Measurements from ENCODE around the gene DCC. TPM values are rescaled to one million over a fixed set of nuclear protein-coding genes. Genes with fewer than 3 reads are reported as not detected.
A peak's percentile ranks its signal among the peaks of the same experiment; 100 is the strongest.
"Not testable (repeated sequence)": the region's sequence is repeated elsewhere in the genome, so short reads cannot be mapped to it uniquely, and the experiment has no call there.

The DCC gene
- total RNA-seq, 1 donor from 2014 or later = not detected

DNA sequence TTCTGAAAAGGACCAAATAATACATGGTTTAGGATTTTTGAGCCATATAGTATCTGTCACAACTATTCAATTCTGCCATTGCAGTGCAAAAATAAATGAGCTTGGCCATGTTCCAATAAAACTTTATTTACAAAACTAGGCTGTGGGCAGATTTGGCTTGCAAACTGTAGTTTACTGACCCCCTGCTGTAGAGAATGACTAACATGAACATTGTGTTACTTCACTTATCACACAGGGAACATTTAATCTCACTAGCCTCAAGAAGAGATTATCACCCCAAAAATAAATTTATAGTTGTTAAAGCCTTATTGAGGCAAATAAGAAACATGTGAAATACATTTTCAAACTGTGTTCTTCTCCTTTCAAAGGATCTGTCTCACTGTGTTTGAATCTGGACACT lies 1118.3 kb downstream of the DCC start:
- DNase-seq (no peak), ATAC-seq (ENCODE audit: poor library complexity) (peak; percentile 63)
- intact Hi-C loops (cut with DNase I) = no loop called here

DNA sequence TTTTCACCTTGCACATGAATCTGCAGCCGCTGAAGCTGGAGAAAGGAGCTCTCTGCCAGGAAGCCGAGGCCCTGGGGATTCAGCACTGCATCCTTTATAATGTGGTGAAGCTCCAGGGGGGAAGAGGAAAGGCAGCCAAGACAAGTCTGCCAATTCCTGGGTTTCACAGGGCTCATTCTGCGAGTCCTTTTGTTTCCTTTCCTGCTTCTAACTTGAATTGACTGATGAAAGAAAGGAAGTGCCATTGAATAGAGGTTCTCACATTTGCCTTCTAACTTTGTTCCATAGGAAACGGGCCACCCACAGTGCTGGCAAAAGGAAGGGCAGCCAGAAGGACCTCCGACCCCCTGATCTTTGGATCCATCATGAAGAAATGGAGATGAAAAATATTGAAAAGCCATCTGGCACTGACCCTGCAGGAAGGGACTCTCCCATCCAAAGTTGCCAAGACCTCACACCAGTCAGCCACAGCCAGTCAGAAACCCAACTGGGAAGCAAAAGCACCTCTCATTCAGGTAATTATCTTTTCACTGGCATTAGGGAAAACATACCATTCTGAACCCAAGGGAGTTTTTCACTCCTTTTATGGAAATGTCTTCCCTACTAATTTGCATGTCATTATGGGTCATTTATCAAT lies 1119.1 kb downstream of the DCC start:
- peak; percentile 66 for DNase-seq
- peak; percentile 80 for ATAC-seq (ENCODE audit: poor library complexity)
- intact Hi-C loops (cut with DNase I) = no loop called here

DNA sequence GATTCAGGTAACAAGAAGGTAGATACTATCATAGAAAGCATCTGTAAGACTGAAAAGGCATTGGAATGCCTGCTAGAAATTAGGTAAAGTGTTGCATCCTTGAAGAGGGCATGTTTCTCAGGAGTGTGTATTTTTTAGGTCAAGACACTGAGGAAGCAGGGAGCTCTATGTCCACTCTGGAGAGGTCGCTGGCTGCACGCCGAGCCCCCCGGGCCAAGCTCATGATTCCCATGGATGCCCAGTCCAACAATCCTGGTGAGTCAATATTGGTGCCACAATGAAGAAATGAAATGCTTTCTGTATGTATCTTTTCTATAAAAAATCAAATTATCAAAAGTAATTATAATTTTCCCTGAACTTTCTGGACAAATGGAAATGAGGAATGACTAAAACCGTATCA lies 1127.8 kb downstream of the DCC start:
- no peak for ATAC-seq (ENCODE audit: poor library complexity)
- intact Hi-C loops (cut with DNase I) = no loop called here
- DNase-seq = no peak

DNA sequence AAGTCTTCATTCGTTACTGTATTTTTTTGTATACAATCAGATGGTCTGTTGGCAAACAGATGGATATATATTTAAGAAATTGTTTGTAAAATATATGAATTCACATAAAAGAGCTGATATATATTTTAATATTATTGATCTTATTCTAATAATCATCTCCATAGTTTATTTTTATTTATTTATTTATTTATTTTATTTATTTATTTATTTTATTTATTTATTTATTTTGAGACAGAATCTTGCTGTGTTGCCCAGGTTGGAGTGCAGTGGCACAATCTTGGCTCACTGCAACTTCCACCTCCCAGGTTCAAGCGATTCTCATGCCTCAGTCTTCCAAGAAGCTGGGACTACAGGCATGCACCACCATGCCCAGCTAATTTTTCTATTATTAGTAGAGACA lies 1128.2 kb downstream of the DCC start:
- ATAC-seq (ENCODE audit: poor library complexity); DNase-seq; intact Hi-C loops (cut with DNase I): not testable (repeated sequence)

DNA sequence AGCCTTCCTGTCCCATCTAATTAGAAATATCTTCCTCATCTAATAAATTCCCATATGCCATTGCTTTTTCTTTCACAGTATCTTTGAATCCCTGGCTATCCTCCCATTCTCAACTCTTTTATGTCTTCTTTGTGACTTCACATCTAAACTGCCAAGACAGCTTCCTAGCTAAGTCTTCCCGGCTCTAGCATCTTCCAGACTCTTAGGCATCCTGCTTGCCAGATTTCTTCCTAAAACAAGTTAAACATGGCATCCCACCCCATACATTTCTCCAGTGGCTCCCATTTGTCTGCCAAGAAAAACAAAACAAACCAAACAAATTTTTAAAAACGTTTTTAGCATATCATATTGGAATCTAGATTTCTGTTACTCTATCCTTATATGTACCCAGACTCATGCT lies 1132.5 kb downstream of the DCC start:
- ATAC-seq (ENCODE audit: poor library complexity) (no peak), DNase-seq (no peak)
- intact Hi-C loops (cut with DNase I) = no loop called here

DNA sequence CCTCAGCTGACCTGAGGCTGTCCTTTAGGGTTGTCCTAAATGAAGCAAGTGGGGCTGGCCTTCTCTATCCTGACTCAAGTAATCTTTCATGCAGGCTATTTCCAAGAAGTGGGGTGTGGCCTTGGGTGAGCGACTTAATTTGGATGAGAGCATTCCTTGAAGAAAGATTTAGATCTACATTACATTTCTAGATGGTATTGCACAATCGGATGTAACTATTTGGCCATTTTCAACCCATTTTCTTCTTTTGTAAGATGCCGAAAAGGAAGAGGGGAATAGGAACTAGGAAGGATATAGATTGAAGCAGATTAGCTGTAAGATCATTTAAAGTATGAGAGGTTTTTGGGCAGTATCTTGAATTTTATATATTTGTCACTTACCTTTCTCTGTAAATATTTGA lies 1138.2 kb downstream of the DCC start:
- no peak for DNase-seq
- ATAC-seq (ENCODE audit: poor library complexity) = no peak
- intact Hi-C loops (cut with DNase I) = no loop called here

DNA sequence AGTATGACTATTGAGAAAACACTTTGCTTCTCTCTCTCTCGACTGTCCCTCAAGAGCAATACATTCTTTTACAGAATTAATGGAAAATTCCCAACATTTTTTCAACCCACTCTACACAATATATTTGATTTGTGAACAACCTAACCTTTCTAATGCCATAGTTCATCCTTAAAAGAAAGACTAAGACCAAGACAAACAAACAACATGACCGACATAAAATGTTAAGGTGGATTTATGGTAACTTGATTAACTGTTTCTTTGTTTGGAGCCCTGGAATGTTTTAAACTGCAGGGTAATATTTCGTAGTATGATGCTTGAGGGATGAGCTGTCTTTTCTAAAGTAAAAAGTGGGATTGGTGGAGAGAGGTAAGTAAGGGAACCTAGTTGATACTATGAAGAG lies 1146.3 kb downstream of the DCC start:
- ATAC-seq (ENCODE audit: poor library complexity) (no peak), DNase-seq (no peak)
- intact Hi-C loops (cut with DNase I) = no loop called here

DNA sequence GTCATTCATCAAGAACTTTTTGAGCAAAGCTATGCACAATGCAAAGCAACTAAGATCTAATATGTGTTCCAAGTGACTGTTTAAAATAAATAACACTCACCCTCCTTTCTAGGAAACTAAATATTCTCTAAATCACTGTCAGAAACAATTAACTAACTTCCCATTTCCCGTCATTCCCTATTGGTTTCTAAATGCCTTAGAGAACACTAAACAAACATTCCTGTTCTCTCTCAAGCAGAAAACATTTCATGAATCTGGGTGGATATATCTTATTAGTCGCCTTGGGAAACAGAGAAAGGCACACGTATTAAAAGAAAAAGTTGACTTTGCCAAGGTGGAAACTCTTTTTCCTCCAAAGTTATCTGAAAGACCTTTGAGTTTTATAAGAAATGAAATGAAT lies 1149.3 kb downstream of the DCC start:
- no peak for ATAC-seq (ENCODE audit: poor library complexity)
- intact Hi-C loops (cut with DNase I) = no loop called here

DNA sequence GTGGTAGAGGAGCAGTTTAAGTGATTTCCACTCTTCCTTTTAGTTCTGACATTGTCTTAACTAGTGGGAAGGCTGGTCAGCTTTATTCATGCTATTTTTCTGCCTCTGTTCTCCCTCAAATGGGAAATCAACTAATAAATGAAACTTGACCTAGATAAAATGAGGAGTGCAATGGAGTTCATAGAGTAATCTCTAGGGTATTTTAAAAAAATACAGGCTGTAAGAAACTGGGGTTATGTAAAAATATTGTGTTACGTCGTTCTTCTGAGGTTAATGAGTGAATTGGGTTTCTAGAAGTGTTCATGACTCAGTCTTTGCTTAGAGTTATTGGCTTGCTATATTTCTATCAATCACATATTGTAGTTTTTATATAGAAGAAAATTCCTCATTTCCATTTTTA lies 1150.0 kb downstream of the DCC start:
- ATAC-seq (ENCODE audit: poor library complexity) (peak; percentile 61), DNase-seq (no peak)
- intact Hi-C loops (cut with DNase I) = no loop called here

More for the DNA sequence above, 1149.3 kb downstream of the DCC start:
- DNase-seq = no peak

DNA sequence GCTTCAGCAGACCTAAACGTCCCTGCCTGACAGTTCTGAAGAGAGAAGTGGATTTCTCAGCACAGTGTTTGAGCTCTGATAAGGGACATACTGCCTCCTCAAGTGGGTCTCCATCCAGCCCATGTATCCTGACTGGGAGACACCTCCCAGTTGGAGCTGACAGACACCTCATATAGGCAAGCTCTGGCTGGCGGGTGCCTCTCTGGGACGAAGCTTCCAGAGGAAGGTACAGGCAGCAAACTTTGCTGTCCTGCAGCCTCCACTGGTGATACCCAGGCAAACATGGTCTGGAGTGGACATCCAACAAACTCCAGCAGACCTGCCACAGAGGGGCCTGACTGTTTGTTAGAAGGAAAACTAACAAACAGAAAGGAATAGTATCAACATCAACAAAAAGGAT lies 1156.0 kb downstream of the DCC start:
- intact Hi-C loops (cut with DNase I) = no loop called here
- ATAC-seq (ENCODE audit: poor library complexity) = no peak
- DNase-seq = no peak

DNA sequence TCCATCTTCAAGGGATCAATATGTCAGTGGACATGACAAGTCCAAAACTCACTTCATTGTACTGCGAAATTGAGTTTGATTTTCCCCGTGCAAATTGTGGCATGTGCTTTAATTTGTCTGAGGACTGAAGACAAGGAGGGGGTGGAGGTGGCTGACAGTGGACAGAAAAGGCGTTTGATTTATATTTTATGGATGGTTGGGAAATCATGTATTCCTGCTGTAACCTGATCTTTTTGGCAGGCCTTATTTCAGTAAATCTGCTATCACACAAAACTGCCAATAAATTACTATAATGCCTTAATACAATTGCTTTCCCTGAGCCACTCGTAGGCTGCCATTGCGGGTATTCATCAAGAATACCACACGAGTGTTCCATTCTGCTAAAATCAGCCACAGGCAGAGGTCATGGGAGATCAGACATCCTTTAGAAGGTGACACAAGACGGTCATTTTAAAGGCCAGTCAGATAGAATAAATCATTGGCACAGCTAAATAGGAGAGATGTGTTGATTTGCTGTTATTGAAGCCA lies 1164.0 kb downstream of the DCC start:
- intact Hi-C loops (cut with DNase I) = no loop called here
- ATAC-seq (ENCODE audit: poor library complexity) (no peak), DNase-seq (no peak)

DNA sequence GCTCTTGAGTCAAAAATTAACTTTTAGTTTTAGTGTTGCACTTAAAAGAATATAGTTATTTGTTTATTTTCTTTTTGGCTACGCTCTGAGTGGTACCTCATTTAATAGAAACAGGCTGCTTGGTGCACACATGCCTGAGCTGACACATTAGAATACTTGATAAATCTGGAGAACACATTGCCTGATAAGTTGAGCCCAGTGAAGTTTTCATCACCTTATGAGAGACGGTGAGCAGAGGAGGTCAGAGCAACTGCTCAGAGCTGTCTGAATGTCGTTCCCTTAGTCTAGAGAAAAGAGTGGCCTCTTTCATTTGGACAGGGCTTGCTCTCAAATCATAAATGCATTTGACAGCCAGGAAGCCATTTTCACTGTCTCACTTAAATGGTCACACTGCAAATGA lies 1168.5 kb downstream of the DCC start:
- intact Hi-C loops (cut with DNase I) = no loop called here
- ATAC-seq (ENCODE audit: poor library complexity) = peak; percentile 85

DNA sequence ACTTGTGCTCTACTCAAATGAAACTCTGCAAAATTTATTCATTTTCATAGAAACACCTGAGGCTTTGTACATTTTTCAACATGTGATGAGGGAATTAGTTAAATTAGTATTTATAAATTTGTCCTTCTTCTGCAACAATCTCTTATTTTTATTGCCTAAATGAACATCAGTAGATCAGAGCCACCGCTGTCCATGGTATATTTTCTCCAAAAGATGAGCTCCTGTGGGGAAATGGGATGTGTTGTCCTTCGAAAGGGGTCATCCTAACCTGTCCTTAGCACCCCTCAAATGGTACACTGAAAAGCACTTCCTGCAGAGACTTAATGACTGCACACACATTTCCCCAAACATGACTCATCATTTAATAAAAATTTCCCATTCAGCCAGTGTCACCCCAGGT lies 1169.9 kb downstream of the DCC start:
- ATAC-seq (ENCODE audit: poor library complexity) (no peak), DNase-seq (no peak)
- intact Hi-C loops (cut with DNase I) = no loop called here

More for the DNA sequence above, 1168.5 kb downstream of the DCC start:
- no peak for DNase-seq

DNA sequence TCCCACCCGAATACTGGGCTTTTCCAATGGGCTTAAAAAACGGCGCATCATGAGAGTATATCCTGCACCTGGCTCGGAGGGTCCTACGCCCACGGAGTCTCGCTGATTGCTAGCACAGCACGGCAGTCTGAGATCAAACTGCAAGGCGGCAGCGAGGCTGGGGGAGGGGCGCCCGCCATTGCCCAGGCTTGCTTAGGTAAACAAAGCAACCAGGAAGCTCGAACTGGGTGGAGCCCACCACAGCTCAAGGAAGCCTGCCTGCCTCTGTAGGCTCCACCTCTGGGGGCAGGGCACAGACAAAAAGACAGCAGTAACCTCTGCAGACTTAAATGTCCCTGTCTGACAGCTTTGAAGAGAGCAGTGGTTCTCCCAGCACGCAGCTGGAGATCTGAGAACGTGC lies 1171.7 kb downstream of the DCC start:
- not testable (repeated sequence) for ATAC-seq (ENCODE audit: poor library complexity)

DNA sequence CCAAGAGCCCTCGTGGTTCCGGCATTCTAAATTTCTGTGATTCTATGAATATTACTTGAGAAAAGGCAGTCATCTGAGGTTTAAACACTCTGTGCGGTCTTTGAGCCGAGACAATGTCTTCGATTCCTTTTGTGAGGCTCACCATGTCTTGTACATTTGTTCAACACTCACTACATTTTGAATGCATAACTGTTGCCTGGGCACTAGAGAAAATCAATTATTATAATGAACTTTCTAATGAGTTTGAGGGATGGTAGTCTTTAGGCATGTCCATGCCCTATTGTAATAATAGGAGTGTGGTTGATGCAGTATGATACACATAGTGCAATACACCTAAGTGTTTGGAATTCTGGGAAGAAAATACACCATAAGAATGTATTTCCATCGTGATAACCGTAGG lies 1181.1 kb downstream of the DCC start:
- intact Hi-C loops (cut with DNase I) = no loop called here
- ATAC-seq (ENCODE audit: poor library complexity) (no peak), DNase-seq (no peak)

More for the DNA sequence above, 1171.7 kb downstream of the DCC start:
- intact Hi-C loops (cut with DNase I); DNase-seq: not testable (repeated sequence)

DNA sequence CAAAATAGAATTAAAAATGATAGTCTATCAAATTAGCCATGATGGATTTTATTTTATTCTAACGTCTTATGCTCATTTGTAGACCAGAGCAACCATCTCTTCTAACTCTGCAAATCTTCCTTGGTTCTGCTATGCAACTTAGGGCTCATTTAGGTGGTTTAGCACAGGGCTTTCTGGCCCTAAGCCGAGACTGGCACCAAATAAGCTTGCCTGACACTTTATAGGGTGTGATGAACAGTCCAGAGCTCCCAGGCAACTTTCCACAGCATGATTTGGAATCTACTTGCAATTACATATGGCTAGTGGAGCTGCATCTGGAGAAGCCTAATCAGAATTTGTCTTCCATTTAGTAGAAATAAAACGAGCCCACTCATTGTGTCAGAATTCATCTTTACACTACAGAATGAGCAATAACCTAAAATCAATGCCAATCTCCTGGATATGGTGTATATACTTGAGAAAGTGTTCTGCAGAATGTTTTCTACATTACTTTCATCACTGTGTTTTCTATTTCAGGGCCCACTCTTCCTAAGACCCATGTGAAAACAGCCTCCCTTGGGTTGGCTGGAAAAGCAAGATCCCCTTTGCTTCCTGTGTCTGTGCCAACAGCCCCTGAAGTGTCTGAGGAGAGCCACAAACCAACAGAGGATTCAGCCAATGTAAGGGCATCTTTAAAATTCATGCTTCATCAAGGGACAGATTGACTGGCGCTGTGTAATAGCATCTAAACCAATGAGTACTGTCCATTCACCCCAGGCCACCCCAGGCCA lies 1186.3 kb downstream of the DCC start:
- ATAC-seq (ENCODE audit: poor library complexity) (no peak), DNase-seq (no peak)
- intact Hi-C loops (cut with DNase I) = no loop called here

DNA sequence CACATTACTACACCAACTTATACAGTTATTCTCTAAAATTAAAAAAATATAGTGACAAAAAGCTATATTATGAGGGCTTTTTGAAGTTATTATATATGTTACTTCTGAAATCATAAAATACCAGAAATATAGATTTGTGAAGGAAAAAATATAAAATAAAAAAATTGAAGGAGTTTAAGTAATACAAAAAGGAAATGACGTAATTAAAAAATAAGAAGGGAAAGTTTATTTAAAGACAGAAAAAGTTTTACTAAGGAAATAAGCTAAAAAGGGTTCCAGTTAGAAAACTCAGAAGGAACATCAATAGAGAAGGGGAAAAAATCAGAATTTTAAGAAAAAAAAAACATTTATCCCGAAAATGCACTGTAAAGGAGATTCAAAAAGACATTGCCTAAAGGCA lies 1187.4 kb downstream of the DCC start:
- DNase-seq = no peak
- ATAC-seq (ENCODE audit: poor library complexity) = no peak
- intact Hi-C loops (cut with DNase I) = no loop called here

DNA sequence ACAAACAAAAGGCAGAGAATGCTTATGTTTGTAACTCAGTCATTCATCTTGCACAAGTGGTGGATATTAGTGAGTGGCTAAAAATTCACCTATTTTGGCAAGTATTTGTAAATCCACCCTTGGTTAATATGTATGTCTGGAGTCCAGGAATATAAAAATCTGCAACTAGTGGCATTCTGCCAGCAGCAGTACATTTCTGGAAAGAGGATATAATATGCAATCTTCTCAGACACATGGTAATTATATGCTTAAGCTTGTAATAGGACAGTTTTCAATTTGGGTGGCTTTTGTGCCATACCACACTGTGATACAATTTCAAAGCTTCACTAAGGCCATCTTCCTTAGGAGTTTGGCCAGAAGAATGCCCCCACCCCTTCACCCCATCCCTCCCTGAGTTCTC lies 1191.2 kb downstream of the DCC start:
- DNase-seq = no peak
- ATAC-seq (ENCODE audit: poor library complexity) = no peak
- intact Hi-C loops (cut with DNase I) = no loop called here

DNA sequence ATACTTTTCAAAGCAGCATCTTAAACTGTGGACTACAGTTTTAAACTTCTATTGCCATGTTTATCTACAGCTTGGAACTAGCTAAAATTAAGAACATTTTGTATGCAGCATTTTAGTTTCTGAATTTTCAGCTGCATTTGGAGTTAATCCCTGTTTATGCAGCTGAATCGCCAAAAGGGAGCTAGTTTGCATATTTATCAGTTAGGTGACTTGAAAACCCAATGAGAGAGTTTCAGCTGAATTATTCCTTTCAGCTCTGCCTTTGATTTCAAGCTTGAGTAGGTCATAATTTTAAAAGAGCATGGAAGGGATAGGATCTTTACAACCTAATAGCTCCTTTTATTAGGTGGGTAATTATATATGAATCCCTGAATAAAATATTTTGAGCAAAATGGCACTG lies 1191.9 kb downstream of the DCC start:
- intact Hi-C loops (cut with DNase I) = no loop called here
- DNase-seq (no peak), ATAC-seq (ENCODE audit: poor library complexity) (no peak)

DNA sequence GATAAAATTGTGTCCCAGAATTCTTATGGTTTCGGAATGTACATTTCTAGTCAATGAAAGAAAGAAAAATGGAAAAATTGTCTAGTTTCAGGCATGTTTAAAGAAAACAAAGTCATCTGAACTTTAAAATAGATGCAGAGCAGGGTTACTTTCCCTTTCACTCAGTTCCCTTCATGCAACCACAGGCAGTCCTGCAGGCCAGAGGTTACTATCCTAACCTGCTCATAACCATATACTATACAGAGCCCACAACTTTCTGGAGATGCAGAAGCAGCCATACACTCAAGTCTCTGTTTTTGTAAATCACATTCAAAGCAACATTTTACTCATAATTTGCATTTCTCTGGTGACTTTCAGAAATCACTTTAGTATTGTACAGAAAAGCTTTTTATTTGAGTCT lies 1194.2 kb downstream of the DCC start:
- ATAC-seq (ENCODE audit: poor library complexity) = no peak
- intact Hi-C loops (cut with DNase I) = no loop called here
- DNase-seq = no peak
